ENCODE measurements around the gene AK3. TPM values are rescaled to one million over a fixed set of nuclear protein-coding genes. Genes with fewer than 3 reads are reported as not detected.

AK3 gene
- total and polyA plus RNA-seq, 2 donors (not counting 3 experiments of a cell fraction or from before 2014, with no cell fraction given) = 20.6 to 42.3 TPM

DNA sequence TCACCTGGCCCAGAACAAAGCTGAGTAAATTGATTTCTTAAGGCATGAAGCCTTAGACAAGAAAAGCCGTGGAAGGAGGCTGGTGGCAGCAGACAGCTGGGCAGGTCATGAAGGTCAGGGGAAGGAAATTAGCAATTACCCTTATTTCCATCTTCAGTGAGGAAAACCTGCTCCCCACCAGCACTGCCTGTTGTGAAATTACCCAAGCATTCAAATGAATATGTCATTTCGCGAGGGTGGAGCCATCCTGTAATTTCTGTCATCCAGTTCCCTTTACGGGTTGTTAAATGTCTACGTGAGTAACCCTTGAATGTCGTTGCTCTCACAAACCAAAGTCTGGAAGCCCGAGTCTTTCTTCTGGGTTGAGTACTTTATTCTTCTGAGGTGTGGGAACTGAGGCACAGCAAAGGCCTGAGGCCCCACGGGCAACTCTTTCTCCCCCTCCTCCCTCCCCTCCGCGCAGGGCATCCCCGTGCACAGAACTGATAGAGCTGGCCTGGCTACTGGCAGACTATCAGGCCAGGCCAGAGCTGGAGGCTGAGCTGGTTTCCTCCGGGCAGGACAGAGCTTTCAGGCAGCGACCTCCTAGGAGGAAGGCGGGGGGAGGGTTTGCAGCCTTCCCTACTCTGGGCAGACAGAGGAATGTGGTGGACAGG, 22.0 kb upstream of the AK3 start:
- Histone ChIP-seq H3K79me2 (ENCODE audit: control insufficient read depth, insufficient read depth, low read length) (no peaks in the 10 kb centered on the region), H3K27ac (ENCODE audit: insufficient read depth, low read depth, low read length) (peak overlapping the region; percentile 39), H3K9me1 (replicated peaks; ENCODE audit: control insufficient read depth, extremely low read depth, insufficient read depth, low read length) (no peaks in the 10 kb centered on the region), H3K36me3 (ENCODE audit: control insufficient read depth in 2 of 2, extremely low read depth in 1 of 2, insufficient read depth in 2 of 2, low read length in 2 of 2) (no peaks in the 10 kb centered on the region), H3K4me2 (ENCODE audit: insufficient read depth, low read length) (peak overlapping the region; percentile 87), H3K9me3 (replicated peaks; ENCODE audit: control insufficient read depth, insufficient read depth, low read length) (no peaks in the 10 kb centered on the region), H3K4me3 (replicated peaks in 1 of 3; ENCODE audit: insufficient read depth in 1 of 3, low read depth in 1 of 3, low read length in 3 of 3) (peak overlapping the region in 1 of 3 experiments; percentile 34), H3K27me3 (ENCODE audit: control insufficient read depth in 2 of 2, insufficient read depth in 2 of 2, low read length in 2 of 2) (no peaks in the 10 kb centered on the region), H2AFZ (ENCODE audit: low read depth, low read length) (peak overlapping the region; percentile 54), H3K9ac (replicated peaks; ENCODE audit: extremely low read depth, insufficient read depth, low read length) (peak overlapping the region; percentile 28), H3K4me1 (ENCODE audit: control insufficient read depth, extremely low read depth, insufficient read depth, low read length) (peaks cover 13% of the 10 kb centered on the region), H4K20me1 (replicated peaks; ENCODE audit: control insufficient read depth, extremely low read depth, insufficient read depth, low read length) (no peaks in the 10 kb centered on the region)
- ChIA-PET CTCF (interaction anchor here (0.7 to 10.1 kb wide), 49 partner anchors 8 to 1011 kb away, joined by 3 to 215 read pairs (median 4); partner anchors contain the start of genes INSL6, JAK2, RCL1 and RIC1), POLR2A (interaction anchor here (1.5 kb wide), 1 partner anchor 222 kb away, joined by 5 read pairs; the partner anchor contains the start of gene JAK2)
- peak; percentile 3 for TF ChIP-seq FOS (IDR thresholded peaks at IDR 0.05; ENCODE audit: borderline replicate concordance, insufficient read depth, low read length)
- TF ChIP-seq, protein P1, sequence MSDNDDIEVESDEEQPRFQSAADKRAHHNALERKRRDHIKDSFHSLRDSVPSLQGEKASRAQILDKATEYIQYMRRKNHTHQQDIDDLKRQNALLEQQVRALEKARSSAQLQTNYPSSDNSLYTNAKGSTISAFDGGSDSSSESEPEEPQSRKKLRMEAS (IDR thresholded peaks at IDR 0.05; ENCODE audit: insufficient read depth, insufficient read length) = no peak
- intact Hi-C loops (cut with micrococcal nuclease) = loop anchor here (1.0 to 10.0 kb wide), 8 partner anchors 30 to 837 kb away; partner anchors contain the start of gene RCL1
- no peak for FAIRE-seq
- dilution Hi-C loops (cut with MboI; ENCODE audit: extremely low pct_ligation_motif_present, low sequenced_read_pairs) = no loop called here
- BruUV-seq (replicated peaks) = no TSS peak
- peak; percentile 80 for DNase-seq (ENCODE audit: low read depth, low spot score)

DNA sequence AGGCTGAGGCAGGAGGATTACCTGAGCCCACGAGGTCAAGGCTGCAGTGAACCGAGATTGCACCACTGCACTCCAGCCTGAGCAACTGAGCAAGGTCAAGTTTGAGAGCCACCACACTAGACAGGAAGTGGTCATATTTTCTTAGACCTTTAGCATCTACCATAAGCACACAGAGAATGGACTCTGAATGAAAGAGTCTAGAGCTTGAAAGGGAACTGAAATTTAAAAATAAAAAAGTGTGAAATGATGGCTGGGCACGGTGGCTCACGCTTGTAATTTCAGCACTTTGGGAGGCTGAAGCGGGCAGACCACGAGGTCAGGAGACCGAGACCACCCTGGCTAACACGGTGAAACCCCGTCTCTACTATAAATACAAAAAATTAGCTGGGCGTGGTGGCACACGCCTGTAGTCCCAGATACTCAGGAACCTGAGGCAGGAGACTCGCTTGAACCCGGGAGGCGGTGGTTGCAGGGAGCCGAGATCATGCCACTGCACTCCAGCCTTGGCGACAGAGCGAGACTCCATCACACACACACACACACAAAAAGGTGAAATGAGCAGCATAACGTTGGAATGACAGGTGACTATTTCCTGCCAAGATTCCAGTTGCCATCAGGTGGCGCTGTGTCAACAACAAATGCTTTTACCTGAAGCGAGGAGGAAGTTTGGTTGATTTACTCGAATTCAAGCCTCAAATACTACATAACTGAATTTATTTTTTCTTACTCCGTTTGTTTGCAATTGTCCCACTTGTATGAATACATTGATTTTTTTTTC, 21.3 kb upstream of the AK3 start:
- peak overlapping the region in 1 of 3 experiments; percentile 34 for H3K4me3 ChIP-seq (replicated peaks in 1 of 3; ENCODE audit: insufficient read depth in 1 of 3, low read depth in 1 of 3, low read length in 3 of 3)
- H3K36me3 ChIP-seq (ENCODE audit: control insufficient read depth in 2 of 2, extremely low read depth in 1 of 2, insufficient read depth in 2 of 2, low read length in 2 of 2) = no peaks in the 10 kb centered on the region
- peak overlapping the region; percentile 87 for H3K4me2 ChIP-seq (ENCODE audit: insufficient read depth, low read length)
- H3K9me3 ChIP-seq (replicated peaks; ENCODE audit: control insufficient read depth, insufficient read depth, low read length) = no peaks in the 10 kb centered on the region
- peak; percentile 76 for DNase-seq (ENCODE audit: low read depth, low spot score)
- peak overlapping the region; percentile 39 for H3K27ac ChIP-seq (ENCODE audit: insufficient read depth, low read depth, low read length)
- FAIRE-seq = peak; percentile 91
- H2AFZ ChIP-seq (ENCODE audit: low read depth, low read length) = peak overlapping the region; percentile 54
- H3K9me1 ChIP-seq (replicated peaks; ENCODE audit: control insufficient read depth, extremely low read depth, insufficient read depth, low read length) = no peaks in the 10 kb centered on the region
- intact Hi-C loops (cut with micrococcal nuclease) (loop anchor here (1.0 to 10.0 kb wide), 5 partner anchors 31 to 503 kb away; partner anchors contain the start of gene RCL1), dilution Hi-C loops (cut with MboI; ENCODE audit: extremely low pct_ligation_motif_present, low sequenced_read_pairs) (no loop called here)
- H3K79me2 ChIP-seq (ENCODE audit: control insufficient read depth, insufficient read depth, low read length) = no peaks in the 10 kb centered on the region
- ChIA-PET CTCF (interaction anchor here (0.7 to 10.1 kb wide), 45 partner anchors 9 to 1012 kb away, joined by 3 to 215 read pairs (median 5); partner anchors contain the start of genes INSL6, JAK2, RCL1 and RIC1), POLR2A (interaction anchor here (1.5 kb wide), 1 partner anchor 223 kb away, joined by 5 read pairs; the partner anchor contains the start of gene JAK2)
- H3K4me1 ChIP-seq (ENCODE audit: control insufficient read depth, extremely low read depth, insufficient read depth, low read length) = peaks cover 13% of the 10 kb centered on the region
- H3K9ac ChIP-seq (replicated peaks; ENCODE audit: extremely low read depth, insufficient read depth, low read length) = no peak overlapping the region
- BruUV-seq (replicated peaks) = no TSS peak
- peak; percentile 3 for TF ChIP-seq FOS (IDR thresholded peaks at IDR 0.05; ENCODE audit: borderline replicate concordance, insufficient read depth, low read length)
- no peak for TF ChIP-seq MYC (IDR thresholded peaks at IDR 0.05; ENCODE audit: low read depth, low read length)
- TF ChIP-seq, protein P2, sequence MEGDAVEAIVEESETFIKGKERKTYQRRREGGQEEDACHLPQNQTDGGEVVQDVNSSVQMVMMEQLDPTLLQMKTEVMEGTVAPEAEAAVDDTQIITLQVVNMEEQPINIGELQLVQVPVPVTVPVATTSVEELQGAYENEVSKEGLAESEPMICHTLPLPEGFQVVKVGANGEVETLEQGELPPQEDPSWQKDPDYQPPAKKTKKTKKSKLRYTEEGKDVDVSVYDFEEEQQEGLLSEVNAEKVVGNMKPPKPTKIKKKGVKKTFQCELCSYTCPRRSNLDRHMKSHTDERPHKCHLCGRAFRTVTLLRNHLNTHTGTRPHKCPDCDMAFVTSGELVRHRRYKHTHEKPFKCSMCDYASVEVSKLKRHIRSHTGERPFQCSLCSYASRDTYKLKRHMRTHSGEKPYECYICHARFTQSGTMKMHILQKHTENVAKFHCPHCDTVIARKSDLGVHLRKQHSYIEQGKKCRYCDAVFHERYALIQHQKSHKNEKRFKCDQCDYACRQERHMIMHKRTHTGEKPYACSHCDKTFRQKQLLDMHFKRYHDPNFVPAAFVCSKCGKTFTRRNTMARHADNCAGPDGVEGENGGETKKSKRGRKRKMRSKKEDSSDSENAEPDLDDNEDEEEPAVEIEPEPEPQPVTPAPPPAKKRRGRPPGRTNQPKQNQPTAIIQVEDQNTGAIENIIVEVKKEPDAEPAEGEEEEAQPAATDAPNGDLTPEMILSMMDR (IDR thresholded peaks at IDR 0.05; ENCODE audit: extremely low read depth in 1 of 2, insufficient read depth in 1 of 2, low read depth in 1 of 2, low read length in 2 of 2) = peak; percentile 73 to 74
- H3K27me3 ChIP-seq (ENCODE audit: control insufficient read depth in 2 of 2, insufficient read depth in 2 of 2, low read length in 2 of 2) = no peaks in the 10 kb centered on the region
- no peaks in the 10 kb centered on the region for H4K20me1 ChIP-seq (replicated peaks; ENCODE audit: control insufficient read depth, extremely low read depth, insufficient read depth, low read length)
